ENCODE data around the gene KLHL34. TPM values are rescaled to one million over a fixed set of nuclear protein-coding genes. Genes with fewer than 3 reads are reported as not detected.
A peak's percentile ranks its signal among the peaks of the same experiment; 100 is the strongest.

KLHL34 gene
- total RNA-seq = not detected

DNA sequence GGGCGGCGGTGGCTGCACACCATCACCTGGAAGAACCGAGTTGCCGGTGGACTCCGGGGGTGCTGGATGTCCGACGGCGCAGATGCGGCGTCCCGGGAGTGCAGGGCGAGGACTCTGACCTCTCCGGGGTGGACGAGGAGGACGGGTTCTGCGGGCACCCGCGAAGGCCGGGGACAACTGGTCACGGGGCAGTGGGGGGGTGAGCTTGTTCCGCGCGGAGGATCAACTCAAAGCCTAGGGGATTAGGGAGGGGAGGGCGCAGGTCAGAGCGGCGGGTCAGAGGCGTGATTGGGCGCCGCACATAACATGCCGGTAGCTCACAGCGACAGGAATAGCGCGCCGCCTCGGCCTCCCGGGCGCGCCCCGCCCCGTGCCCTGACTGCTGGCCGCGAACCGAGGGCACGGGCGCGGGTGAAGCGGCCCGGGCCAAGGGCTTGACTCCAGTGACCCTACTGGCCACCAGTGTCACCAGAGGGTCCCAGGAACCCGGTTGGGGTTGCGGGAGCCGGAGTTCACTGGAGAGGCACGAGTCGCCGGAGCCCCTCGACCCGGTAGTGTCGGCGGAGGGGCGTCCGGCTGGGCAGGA lies at the start of gene KLHL34:
TSS of gene KLHL34 (minus strand) at position 179 of the 586 bp plus-strand sequence. CDS start 542 bp downstream, outside the sequence.
- Mint-ChIP-seq H3K4me1 (ENCODE audit: low read depth in 2 of 2) (no peaks in the 10 kb centered on the region), H3K36me3 (no peaks in the 10 kb centered on the region), H3K27ac (no peak within 1 kb of the TSS), H3K9me3 (no peaks in the 10 kb centered on the region), H3K27me3 (peaks cover 10 to 11% of the 10 kb centered on the region in 2 donors), H3K4me3 (no peak within 1 kb of the TSS)
- ATAC-seq = peak in 1 of 2 donors; percentile 40
- no peak for DNase-seq (ENCODE audit: low spot score)

DNA sequence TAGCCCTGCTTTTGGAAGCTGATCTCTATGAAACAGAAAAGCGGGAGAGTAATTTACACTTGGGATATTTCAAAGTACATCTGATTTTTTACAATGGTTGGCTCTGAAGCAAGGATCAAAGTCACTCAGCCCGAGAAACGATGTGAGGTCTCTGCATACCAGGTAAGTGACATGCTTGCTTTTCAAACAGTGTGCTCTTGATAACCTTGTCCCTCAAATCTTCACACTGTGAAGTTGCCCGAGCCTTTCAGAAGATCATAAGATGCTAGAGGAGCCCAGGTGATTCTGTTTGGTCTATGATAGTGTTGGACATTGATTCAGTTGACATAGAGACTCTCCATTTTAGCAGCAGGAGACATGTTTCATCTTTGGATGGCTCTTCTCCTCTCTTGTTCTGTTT lies 47.1 kb upstream of the KLHL34 start:
- Mint-ChIP-seq H3K4me3 (no peak overlapping the region), H3K27me3 (peaks cover 0 to 12% of the 10 kb centered on the region in 2 donors), H3K4me1 (ENCODE audit: low read depth in 2 of 2) (no peaks in the 10 kb centered on the region), H3K27ac (no peak overlapping the region), H3K9me3 (no peaks in the 10 kb centered on the region), H3K36me3 (no peaks in the 10 kb centered on the region)
- DNase-seq (ENCODE audit: low spot score) (no peak), ATAC-seq (no peak)

DNA sequence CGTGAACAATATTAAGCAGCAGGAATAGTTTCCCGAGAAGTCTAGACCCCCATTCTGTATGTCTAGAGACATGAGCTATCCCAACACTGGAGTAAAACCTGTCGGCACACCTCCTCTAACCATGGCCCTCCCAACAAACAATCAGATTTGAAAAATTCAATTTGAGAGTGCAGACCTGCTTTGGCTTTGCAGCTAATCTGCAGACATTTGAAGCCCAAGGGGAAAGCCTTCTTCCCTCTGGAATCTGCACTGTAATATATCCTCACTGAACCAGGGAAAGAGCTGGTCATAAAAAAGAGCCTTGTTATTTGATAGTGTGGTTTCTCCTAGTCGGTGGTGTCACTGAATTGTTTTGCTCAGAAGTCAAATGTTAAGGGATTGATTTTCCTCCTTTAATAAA lies 44.6 kb upstream of the KLHL34 start:
- Mint-ChIP-seq H3K27ac (no peak overlapping the region), H3K4me3 (no peak overlapping the region), H3K36me3 (no peaks in the 10 kb centered on the region), H3K4me1 (ENCODE audit: low read depth in 2 of 2) (no peaks in the 10 kb centered on the region), H3K27me3 (peaks cover 0 to 14% of the 10 kb centered on the region in 2 donors), H3K9me3 (no peaks in the 10 kb centered on the region)
- no peak for ATAC-seq
- DNase-seq (ENCODE audit: low spot score) = no peak

GRCh38 chrX:21700967-21701366 lies 42.8 kb upstream of the KLHL34 start:
- Mint-ChIP-seq H3K4me3 (no peak overlapping the region), H3K27ac (no peak overlapping the region), H3K36me3 (no peaks in the 10 kb centered on the region), H3K9me3 (no peaks in the 10 kb centered on the region), H3K4me1 (ENCODE audit: low read depth in 2 of 2) (no peaks in the 10 kb centered on the region), H3K27me3 (peaks cover 0 to 10% of the 10 kb centered on the region in 2 donors)
- ATAC-seq = no peak
- DNase-seq (ENCODE audit: low spot score) = no peak

DNA sequence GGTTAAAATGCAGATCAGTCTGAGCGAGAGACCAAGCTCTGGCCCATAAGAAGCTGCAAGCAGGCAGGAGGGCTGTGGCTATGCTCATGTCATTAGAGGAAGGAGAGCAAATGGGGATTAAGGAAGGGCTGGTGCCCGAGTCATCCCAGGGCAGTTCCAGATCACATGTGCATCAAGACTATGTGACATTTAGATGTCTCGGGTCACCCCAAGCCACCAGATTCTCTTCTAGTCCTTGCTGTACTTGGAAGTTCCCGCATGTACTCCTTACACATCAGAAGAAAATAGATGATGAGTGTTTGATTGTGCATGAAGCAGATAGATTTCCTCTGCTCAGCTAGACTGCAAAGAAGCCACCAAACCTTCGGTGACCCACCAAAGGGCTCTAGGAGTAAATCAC lies 42.1 kb upstream of the KLHL34 start:
- H3K36me3 Mint-ChIP-seq = no peaks in the 10 kb centered on the region
- no peak for ATAC-seq
- no peak overlapping the region for H3K27ac Mint-ChIP-seq

GRCh38 chrX:21699136-21699535 lies 41.0 kb upstream of the KLHL34 start:
- Mint-ChIP-seq H3K4me1 (ENCODE audit: low read depth in 2 of 2) (no peaks in the 10 kb centered on the region), H3K36me3 (no peaks in the 10 kb centered on the region), H3K9me3 (no peaks in the 10 kb centered on the region), H3K27ac (no peak overlapping the region), H3K4me3 (no peak overlapping the region), H3K27me3 (peaks cover 0 to 10% of the 10 kb centered on the region in 2 donors)
- DNase-seq (ENCODE audit: low spot score) = no peak
- ATAC-seq = no peak

More for the DNA sequence above, 42.1 kb upstream of the KLHL34 start:
- H3K27me3 Mint-ChIP-seq = peaks cover 0 to 10% of the 10 kb centered on the region in 2 donors
- no peak for DNase-seq (ENCODE audit: low spot score)
- H3K4me1 Mint-ChIP-seq (ENCODE audit: low read depth in 2 of 2) = no peaks in the 10 kb centered on the region
- H3K9me3 Mint-ChIP-seq = no peaks in the 10 kb centered on the region
- no peak overlapping the region for H3K4me3 Mint-ChIP-seq

DNA sequence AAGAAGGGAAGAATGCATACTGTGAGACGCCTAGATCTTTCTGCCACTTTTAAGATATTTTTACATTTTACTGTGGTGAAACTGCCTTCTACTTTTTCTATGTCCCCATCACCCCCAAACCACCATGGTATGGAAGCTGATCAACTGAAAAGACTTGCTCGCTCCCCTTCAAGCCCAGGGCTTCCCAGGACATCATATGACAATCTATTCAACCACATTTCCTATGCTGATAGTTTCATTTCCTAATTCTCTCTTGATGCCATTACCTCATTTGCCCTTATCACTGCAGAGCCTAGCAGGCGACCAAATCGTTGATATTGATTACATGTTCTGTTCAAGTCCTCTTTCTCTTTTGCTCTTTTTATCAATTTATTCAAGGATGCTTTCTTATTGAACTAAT lies 40.1 kb upstream of the KLHL34 start:
- H3K4me1 Mint-ChIP-seq (ENCODE audit: low read depth in 2 of 2) = no peaks in the 10 kb centered on the region

DNA sequence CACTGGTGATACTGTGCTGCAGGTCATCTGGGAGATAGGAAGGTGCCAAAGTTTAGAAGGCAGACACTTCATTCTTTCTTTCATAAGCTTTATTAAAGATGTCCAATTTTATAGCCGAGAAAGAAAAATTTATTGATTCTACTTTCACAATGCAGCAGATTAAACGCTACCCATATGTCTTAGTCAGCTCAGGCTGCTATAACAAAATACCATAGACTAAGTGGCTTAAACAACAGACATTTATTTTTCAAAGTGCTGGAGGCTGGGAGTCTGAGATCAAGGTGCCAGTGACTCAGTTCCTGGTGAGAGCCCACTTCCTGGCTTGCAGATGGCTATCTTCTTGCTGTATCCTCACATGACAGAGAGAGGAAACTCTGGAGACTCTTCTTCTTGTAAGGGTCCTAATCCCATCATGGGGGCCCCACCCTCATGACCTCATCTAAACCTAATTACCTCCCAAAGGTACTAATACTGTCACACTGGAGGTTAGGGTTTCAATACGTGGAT lies 33.4 kb upstream of the KLHL34 start:
- Mint-ChIP-seq H3K9me3 (no peaks in the 10 kb centered on the region), H3K27ac (no peak overlapping the region), H3K4me1 (ENCODE audit: low read depth in 2 of 2) (no peaks in the 10 kb centered on the region), H3K4me3 (no peak overlapping the region), H3K27me3 (peaks cover 0 to 5% of the 10 kb centered on the region in 2 donors), H3K36me3 (no peaks in the 10 kb centered on the region)
- DNase-seq (ENCODE audit: low spot score) (no peak), ATAC-seq (no peak)

More for the DNA sequence above, 40.1 kb upstream of the KLHL34 start:
- H3K4me3 Mint-ChIP-seq = no peak overlapping the region
- H3K27me3 Mint-ChIP-seq = peaks cover 0 to 10% of the 10 kb centered on the region in 2 donors
- no peak overlapping the region for H3K27ac Mint-ChIP-seq
- ATAC-seq (no peak), DNase-seq (ENCODE audit: low spot score) (no peak)
- no peaks in the 10 kb centered on the region for H3K9me3 Mint-ChIP-seq
- H3K36me3 Mint-ChIP-seq = no peaks in the 10 kb centered on the region

GRCh38 chrX:21683941-21684340 lies 25.8 kb upstream of the KLHL34 start:
- Mint-ChIP-seq H3K4me3 (no peak overlapping the region), H3K27ac (no peak overlapping the region), H3K36me3 (no peaks in the 10 kb centered on the region), H3K9me3 (no peaks in the 10 kb centered on the region), H3K27me3 (peaks cover 7 to 12% of the 10 kb centered on the region in 2 donors), H3K4me1 (ENCODE audit: low read depth in 2 of 2) (no peaks in the 10 kb centered on the region)
- no peak for ATAC-seq
- no peak for DNase-seq (ENCODE audit: low spot score)

GRCh38 chrX:21678048-21678612 lies 20.0 kb upstream of the KLHL34 start:
- Mint-ChIP-seq H3K4me3 (no peak overlapping the region), H3K27me3 (peaks cover 8% of the 10 kb centered on the region in 2 donors), H3K9me3 (no peaks in the 10 kb centered on the region), H3K4me1 (ENCODE audit: low read depth in 2 of 2) (no peaks in the 10 kb centered on the region), H3K36me3 (no peaks in the 10 kb centered on the region), H3K27ac (no peak overlapping the region)
- ATAC-seq (no peak), DNase-seq (ENCODE audit: low spot score) (no peak)

GRCh38 chrX:21675931-21676330 lies 17.8 kb upstream of the KLHL34 start:
- Mint-ChIP-seq H3K27me3 (peaks cover 12 to 13% of the 10 kb centered on the region in 2 donors), H3K9me3 (no peaks in the 10 kb centered on the region), H3K36me3 (no peaks in the 10 kb centered on the region), H3K27ac (no peak overlapping the region), H3K4me3 (no peak overlapping the region), H3K4me1 (ENCODE audit: low read depth in 2 of 2) (no peaks in the 10 kb centered on the region)
- ATAC-seq = no peak
- no peak for DNase-seq (ENCODE audit: low spot score)

DNA sequence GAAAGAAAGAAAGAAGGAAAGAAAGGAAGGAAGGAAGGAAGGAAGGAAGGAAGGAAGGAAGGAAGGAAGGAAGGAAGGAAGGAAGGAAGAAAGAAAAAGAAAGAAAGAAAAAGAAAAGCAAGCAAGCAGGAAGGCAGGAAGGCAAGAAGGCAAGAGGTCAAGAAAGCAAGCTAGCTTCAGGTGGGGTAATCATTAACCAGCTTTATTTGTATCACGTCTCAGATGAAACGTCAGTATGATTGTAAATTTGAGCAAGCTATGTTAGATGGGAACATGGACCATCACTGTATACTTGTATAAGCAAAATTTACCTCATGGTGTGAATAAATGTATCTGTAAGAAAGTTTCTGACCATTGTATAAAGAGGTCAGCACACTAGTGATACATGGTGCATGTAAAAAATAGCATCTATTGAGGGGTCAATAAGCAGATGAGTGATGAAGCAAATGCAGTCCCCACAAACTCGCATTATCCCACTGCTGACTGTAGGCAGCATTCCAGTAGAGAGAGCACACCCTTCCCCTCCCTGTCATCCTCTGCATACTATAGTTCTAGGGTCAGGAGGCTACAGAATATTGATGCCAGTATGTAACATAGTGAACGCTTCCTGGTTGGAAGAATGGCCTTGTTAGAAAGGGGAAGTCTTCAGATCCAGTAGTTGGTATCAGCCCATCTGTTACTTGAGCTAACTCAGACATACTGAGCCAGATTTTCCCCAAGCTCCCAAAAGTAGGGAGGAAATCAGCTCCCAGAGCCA lies 16.5 kb upstream of the KLHL34 start:
- no peak overlapping the region for H3K4me3 Mint-ChIP-seq
- no peaks in the 10 kb centered on the region for H3K4me1 Mint-ChIP-seq (ENCODE audit: low read depth in 2 of 2)
- peaks cover 12 to 13% of the 10 kb centered on the region in 2 donors for H3K27me3 Mint-ChIP-seq
- ATAC-seq = no peak
- DNase-seq (ENCODE audit: low spot score) = no peak
- no peaks in the 10 kb centered on the region for H3K9me3 Mint-ChIP-seq
- H3K27ac Mint-ChIP-seq = no peak overlapping the region
- H3K36me3 Mint-ChIP-seq = no peaks in the 10 kb centered on the region

- no peak overlapping the region for H3K4me3 Mint-ChIP-seq
- peaks cover 7 to 10% of the 10 kb centered on the region in 2 donors for H3K27me3 Mint-ChIP-seq
- DNase-seq (ENCODE audit: low spot score) (no peak), ATAC-seq (no peak)
- no peaks in the 10 kb centered on the region for H3K4me1 Mint-ChIP-seq (ENCODE audit: low read depth in 2 of 2)
- no peaks in the 10 kb centered on the region for H3K9me3 Mint-ChIP-seq
- H3K27ac Mint-ChIP-seq = no peak overlapping the region
- no peaks in the 10 kb centered on the region for H3K36me3 Mint-ChIP-seq
These were observed 8.5 kb upstream of the KLHL34 start for GRCh38 chrX:21666679-21667078.

GRCh38 chrX:21666252-21666651 lies 8.1 kb upstream of the KLHL34 start:
- H3K36me3 Mint-ChIP-seq = no peaks in the 10 kb centered on the region
- ATAC-seq (no peak), DNase-seq (ENCODE audit: low spot score) (no peak)
- no peaks in the 10 kb centered on the region for H3K9me3 Mint-ChIP-seq
- no peaks in the 10 kb centered on the region for H3K4me1 Mint-ChIP-seq (ENCODE audit: low read depth in 2 of 2)
- no peak overlapping the region for H3K27ac Mint-ChIP-seq
- H3K27me3 Mint-ChIP-seq = peaks cover 7 to 10% of the 10 kb centered on the region in 2 donors
- no peak overlapping the region for H3K4me3 Mint-ChIP-seq

All from natural killer cell treated with Interleukin-12 subunit alpha and Interleukin-12 subunit beta and Interleukin-15 and Interleukin-18, amount 100 ng/mL, for 72 hours (primary cell).